Measurements from ENCODE around the gene CMTM3.
A peak's percentile ranks its signal among the peaks of the same experiment; 100 is the strongest.
"Not testable (repeated sequence)": the region's sequence is repeated elsewhere in the genome, so short reads cannot be mapped to it uniquely, and the experiment has no call there.

CMTM3 gene

GRCh38 chr16:66585481-66586239 is 18.8 kb upstream of the CMTM3 start:
- no peak for DNase-seq (ENCODE audit: low read depth)

- no peak for DNase-seq (ENCODE audit: low read depth)
These were observed 16.5 kb upstream of the CMTM3 start for GRCh38 chr16:66587881-66588600.

- no peak for DNase-seq (ENCODE audit: low read depth)
These were observed 15.4 kb upstream of the CMTM3 start for GRCh38 chr16:66588981-66589713.

DNA sequence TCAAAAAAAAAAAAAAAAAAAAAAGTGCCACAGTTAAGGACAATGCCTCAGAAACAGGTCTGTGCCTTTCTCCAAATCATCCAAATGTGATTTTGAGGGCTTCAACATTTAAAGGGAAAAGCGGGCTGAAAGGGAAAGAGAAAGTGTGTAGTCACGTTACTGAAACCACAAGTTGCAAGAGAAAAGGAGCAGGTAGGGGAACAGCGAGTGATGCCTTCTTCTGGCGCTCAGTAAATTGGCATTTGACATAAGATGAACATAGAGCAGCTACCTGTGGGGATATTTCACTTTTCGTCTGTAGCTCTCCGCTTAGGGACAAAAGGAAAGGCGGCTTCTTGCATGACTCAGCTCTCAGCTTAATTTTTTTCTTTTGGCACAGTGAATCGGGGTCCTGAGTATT is 14.2 kb upstream of the CMTM3 start:
- DNase-seq (ENCODE audit: low read depth) = no peak

GRCh38 chr16:66591018-66591417 is 13.5 kb upstream of the CMTM3 start:
- DNase-seq (ENCODE audit: low read depth) = no peak

DNA sequence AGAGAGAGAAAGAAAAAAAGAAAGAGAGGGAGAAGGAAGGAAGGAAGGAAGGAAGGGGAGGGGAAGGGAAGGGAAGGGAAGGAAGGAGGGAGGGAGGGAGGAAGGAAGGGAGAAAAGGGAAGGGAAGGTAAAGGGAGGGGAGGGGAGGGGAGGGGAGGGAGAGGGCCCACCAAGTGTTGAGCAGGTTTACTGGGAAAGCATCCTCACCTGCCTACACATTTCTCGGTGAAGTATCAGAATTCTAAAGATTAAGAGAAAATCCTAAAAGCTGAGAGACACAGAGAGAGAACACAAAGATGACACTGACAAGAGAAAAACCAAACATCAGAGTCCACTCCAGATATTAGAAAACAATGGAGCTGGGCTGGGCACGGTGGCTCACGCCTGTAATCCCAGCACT is 12.3 kb upstream of the CMTM3 start:
- no peak for DNase-seq (ENCODE audit: low read depth)

- DNase-seq (ENCODE audit: low read depth) = no peak
These were observed 11.7 kb upstream of the CMTM3 start for GRCh38 chr16:66592814-66593213.

DNA sequence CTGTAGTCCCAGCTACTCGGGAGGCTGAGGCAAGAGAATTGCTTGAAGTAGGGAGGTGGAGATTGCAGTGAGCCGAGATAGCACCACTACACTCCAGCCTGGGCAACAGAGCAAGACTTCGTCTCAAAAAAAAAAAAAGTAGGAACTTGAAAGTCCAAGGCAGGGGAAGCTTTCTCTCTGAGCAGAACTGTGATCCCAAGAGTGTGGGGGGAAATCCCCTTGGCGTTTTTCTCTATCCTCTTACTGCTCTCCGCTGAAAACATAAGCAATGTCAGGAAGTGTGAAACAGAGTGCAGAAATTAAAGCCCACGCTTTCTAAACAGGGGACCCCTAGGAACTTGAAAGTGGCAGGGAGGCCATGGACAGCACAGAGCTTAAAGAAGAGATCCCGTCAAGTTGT is 9.8 kb upstream of the CMTM3 start:
- DNase-seq (ENCODE audit: low read depth) = no peak

DNA sequence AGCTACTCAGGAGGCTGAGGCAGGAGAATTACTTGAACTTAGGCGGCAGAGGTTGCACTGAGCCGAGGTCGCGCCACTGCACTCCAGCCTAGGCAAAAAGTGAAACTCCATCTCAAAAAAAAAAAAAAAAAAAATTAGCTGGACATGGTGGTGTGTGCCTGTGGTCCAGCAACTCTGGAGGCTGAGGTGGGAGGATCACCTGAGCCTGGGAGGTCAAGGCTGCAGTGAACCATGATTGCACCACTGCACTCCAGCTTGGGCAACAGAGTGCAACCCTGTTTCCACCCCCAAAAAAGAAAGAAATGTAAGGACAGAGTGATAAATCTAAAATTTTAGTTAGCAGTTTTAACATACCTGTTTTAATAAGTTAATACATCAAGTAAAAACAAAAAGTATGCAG is 7.9 kb upstream of the CMTM3 start:
- DNase-seq (ENCODE audit: low read depth) = not testable (repeated sequence)

DNA sequence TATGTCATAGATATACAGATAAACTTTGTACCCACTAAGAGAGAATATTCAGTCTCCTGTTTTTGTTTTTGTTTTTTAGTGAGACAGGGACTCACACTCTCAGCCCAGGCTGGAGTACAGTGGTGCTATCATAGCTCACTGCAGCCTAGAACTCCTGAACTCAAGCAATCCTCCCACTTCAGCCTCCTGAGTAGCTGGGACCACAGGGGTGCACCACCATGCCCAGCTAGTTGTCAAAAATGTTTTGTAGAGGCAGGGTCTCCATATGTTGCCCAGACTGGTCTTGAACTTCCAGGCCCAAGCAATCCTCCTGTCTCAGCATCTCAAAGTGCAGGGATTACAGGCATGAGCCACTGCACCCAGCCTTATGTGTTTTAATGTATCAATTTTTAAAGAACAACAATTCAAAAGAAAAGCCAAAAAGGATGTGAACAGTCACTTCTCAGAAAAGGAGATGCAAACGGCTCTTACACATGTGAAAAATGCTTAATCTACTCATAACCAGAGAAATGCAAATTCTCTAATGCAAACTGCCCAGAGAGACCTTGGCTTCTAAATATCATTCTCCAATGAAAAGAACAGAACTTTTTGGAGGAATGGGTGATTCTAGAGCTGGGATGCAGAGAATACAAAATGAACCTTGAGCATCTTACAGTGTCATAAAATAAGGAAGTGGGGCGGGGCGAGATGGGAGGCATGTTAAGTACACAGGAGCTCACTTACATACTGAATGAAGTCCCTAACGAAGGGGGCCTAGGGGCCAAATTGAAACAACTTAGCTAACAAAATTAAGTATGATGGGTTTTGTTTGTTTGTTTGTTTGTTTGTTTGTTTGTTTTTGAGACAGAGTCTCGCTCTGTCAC is 7.3 kb upstream of the CMTM3 start:
- no peak for DNase-seq (ENCODE audit: low read depth)

DNA sequence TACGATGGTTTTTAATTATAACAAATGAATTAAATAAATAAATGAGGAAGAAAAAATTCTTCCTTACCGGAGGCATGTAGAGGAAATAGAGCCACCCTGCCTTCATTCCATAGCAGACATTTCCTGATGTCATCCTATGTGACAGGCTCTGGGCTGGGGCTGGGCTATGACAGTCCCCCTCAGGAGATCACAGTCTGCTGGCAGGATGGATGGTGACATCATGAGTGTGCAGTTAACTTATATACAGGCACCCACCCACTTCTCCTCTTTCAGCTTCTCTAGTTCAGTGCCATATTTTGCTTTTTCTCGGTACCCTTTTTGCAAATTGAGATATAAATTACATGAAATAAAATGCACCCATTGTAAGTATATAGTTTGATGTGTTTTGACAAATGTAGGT is 6.4 kb upstream of the CMTM3 start:
- DNase-seq (ENCODE audit: low read depth) = no peak

GRCh38 chr16:66599726-66600125 is 4.8 kb upstream of the CMTM3 start:
- no peak for DNase-seq (ENCODE audit: low read depth)

DNA sequence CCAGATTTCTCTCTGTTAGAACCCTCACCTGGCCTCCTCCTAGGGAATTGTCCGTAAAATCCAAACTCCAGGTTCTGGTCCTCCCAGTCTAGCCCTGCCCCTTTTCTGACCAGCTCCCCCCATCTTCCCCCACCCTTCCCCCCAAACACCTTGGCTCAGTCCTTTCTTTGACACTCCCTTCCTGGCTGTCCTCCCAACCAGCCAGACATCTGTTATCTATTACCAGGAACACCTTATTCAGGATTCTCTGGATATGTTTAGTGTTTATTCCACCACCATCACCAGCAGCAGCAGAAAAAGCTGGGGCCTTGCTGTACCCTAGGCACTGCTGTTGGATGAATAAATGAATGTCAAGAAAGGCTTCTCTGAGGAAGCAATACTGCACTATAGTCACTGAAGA is 4.0 kb upstream of the CMTM3 start:
- no peak for DNase-seq (ENCODE audit: low read depth)

GRCh38 chr16:66601471-66601870 is 3.0 kb upstream of the CMTM3 start:
- DNase-seq (ENCODE audit: low read depth) = no peak

DNA sequence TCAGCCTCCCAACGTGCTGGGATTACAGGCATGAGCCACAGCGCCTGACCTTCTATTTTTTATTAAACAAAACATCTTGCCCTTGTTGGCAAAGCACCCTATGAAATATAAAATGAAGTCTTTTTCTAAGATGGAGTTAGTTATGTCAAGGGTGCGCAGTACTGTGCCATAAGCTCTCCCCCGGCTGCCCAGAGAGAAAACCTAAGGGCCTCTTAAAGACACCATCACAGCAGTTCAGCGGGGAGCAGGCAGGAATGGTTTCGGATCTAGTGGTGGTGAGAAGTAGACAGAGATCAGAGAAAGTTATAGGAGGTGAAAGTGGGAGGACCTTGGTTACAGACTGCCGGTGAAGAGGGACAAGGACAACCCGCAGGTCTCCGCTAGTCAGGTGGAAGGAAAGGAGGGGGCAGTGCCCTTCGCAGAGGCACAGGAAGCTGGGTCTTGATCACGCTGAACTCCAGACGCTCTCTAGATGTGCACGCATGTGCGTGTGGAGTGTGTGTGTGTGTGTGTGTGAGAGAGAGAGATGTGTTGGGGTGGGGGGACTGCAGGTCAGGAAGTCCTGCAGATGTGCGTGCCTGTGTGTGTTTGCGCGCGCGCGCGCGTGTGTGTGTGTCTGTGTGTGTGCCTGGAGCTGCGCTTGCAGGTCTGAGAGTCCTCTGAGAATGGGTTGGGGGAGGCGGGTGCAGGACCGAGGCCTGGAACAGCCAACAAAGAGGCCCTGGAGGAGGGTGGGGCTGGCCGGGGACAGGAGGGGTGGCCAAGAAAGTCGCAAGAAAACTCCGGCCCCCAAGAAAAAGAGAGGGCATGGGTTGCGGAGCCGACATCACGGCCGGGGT is 748 bp upstream of the CMTM3 start:
- peak; percentile 91 for DNase-seq (ENCODE audit: low read depth)

- DNase-seq (ENCODE audit: low read depth) = peak; percentile 38
These were observed 874 bp downstream of the CMTM3 start for GRCh38 chr16:66605177-66605978.

GRCh38 chr16:66605979-66606751 is 1.7 kb downstream of the CMTM3 start:
- DNase-seq (ENCODE audit: low read depth) = no peak

DNA sequence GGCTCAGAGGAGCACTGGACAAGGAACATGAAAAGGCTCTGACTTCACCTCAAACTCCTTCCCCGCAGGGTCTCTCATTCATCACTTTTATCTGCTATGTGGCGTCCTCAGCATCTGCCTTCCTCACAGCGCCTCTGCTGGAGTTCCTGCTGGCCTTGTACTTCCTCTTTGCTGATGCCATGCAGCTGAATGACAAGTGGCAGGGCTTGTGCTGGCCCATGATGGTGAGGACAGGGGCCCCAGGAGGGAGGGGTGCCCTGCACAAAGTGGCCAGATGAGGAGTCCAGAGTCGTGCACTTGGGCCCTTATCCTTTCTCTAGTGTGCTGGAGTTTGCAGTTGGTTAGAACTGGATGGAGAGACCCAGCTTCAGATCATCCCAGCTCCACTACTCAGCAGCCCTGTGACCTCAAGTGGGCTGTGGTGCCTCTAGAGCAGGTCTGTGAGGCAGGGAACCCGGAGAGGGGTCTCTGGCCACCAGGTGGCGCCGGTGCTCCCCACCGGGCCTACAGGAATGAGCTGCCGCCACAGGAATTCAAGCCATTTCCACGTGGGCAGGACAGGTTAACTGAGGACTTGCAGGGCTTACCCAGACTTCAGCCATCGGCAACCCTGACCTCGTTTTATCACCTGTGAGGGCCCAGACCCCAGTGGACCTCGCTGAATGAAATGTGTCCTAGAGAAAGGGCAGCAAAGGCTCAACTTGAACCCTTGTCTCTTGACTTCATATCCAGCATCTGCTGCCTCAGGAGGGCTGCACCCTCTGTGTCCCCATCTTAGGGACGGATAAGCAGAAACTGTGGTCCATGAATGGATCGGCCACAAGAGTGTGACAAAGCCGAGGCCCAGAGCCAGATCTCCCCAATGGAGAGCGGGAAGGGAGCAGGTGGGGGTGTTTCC is 4.0 kb downstream of the CMTM3 start:
- peak; percentile 61 for DNase-seq (ENCODE audit: low read depth)

- no peak for DNase-seq (ENCODE audit: low read depth)
These were observed 4.6 kb downstream of the CMTM3 start for GRCh38 chr16:66609139-66609510.

Measured in CMK (cell line).